C4-2B (cell line): ENCODE data around the gene ADISSP.

ENCODE experiments used
- ZFX ChIP-seq: fragments of 450-650 bp; IDR thresholded peaks from 2 replicates; pipeline ENCODE4 v1.6.1; 2017
- TF ChIP-seq, protein P1 (sequence below): fragments of 450-650 bp; conservative IDR thresholded peaks from 2 replicates; pipeline ENCODE4 v1.5.1; 2017; ENCODE audit warnings: mild to moderate bottlenecking

DNA sequence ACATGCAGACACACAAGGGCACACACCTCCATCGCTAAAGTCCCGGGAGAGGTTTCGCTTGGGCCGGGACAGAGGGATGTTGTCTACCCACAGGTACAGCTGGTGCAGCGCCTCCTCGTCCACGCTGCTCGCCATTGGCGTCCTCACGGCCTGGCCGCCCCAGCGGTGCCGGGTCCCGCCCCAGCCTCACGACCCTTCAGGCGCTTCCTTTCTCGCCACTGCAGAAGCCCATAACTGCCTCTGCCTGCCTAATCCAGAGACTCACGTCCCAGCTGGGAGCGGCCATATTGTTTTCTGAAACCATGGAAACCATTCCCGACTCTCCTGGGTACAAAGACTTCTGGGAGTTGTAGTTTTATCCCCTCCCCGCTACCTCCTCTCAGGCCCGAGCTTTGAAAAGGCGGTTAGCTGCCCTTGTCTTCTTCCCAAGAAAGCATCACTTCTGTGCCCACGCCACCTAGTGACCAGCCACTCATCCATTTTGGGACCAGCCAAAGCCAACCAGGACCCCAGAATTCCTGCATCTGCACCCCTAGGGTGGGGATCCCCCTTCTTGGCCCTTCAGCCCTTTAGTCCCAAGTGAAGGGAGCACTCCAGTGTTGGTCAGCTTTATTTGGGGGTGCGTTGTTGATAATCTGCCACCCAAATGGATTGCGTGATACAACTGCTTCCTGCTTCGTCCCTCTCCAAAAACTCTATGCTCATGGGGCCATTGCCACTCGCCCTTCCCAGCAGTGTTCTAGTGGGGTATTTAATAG, 13.8 kb upstream of the ADISSP start, which contains the start of gene SPEF1:
- TF ChIP-seq, protein P1, sequence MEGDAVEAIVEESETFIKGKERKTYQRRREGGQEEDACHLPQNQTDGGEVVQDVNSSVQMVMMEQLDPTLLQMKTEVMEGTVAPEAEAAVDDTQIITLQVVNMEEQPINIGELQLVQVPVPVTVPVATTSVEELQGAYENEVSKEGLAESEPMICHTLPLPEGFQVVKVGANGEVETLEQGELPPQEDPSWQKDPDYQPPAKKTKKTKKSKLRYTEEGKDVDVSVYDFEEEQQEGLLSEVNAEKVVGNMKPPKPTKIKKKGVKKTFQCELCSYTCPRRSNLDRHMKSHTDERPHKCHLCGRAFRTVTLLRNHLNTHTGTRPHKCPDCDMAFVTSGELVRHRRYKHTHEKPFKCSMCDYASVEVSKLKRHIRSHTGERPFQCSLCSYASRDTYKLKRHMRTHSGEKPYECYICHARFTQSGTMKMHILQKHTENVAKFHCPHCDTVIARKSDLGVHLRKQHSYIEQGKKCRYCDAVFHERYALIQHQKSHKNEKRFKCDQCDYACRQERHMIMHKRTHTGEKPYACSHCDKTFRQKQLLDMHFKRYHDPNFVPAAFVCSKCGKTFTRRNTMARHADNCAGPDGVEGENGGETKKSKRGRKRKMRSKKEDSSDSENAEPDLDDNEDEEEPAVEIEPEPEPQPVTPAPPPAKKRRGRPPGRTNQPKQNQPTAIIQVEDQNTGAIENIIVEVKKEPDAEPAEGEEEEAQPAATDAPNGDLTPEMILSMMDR = peak; percentile 73
- TF ChIP-seq ZFX = no peak
